ENCODE data around the gene HMGN1. TPM values are rescaled to one million over a fixed set of nuclear protein-coding genes. Genes with fewer than 3 reads are reported as not detected.

Gene HMGN1
- total and polyA plus RNA-seq, 2 donors from 2014 or later, result 174 to 205 TPM

- FAIRE-seq, result no peak
- intact Hi-C loops (cut with DNase I), result no loop called here
Measured at GRCh38 chr21:39307466-39307865, 41.4 kb downstream of the HMGN1 start.

GRCh38 chr21:39300587-39300986 is 48.3 kb downstream of the HMGN1 start:
- no peak for FAIRE-seq
- H3K36me3 ChIP-seq (ENCODE audit: control insufficient read depth in 2 of 3, insufficient read depth in 3 of 3, low read length in 3 of 3), result peaks cover 2 to 17% (median 5%) of the 10 kb centered on the region in 3 donors

More at GRCh38 chr21:39307466-39307865, 41.4 kb downstream of the HMGN1 start:
- Histone ChIP-seq H3K4me3 (ENCODE audit: low read length in 3 of 3) (no peak overlapping the region), H3K36me3 (ENCODE audit: control insufficient read depth in 2 of 3, insufficient read depth in 3 of 3, low read length in 3 of 3) (peaks cover 0 to 4% (median 0%) of the 10 kb centered on the region in 3 donors), H3K9ac (ENCODE audit: low read length in 3 of 3) (no peak overlapping the region), H3K27me3 (ENCODE audit: control insufficient read depth, insufficient read depth, low read length) (no peaks in the 10 kb centered on the region), H3K27ac (ENCODE audit: low read depth in 2 of 2, low read length in 2 of 2) (no peak overlapping the region), H3K9me3 (ENCODE audit: control insufficient read depth in 2 of 3, insufficient read depth in 1 of 3, low read length in 3 of 3) (no peaks in the 10 kb centered on the region), H3K4me1 (ENCODE audit: control insufficient read depth in 2 of 3, insufficient read depth in 2 of 3, low read depth in 1 of 3, low read length in 3 of 3) (peaks cover 3 to 10% (median 3%) of the 10 kb centered on the region in 3 donors)
- no peak for TF ChIP-seq CTCF (IDR thresholded peaks at IDR 0.05; ENCODE audit: borderline replicate concordance, extremely low read depth, insufficient read depth)
- DNase-seq, result no peak

GRCh38 chr21:39296891-39297290 is 52.0 kb downstream of the HMGN1 start:
- no peak for TF ChIP-seq CTCF (IDR thresholded peaks at IDR 0.05; ENCODE audit: borderline replicate concordance, extremely low read depth, insufficient read depth)
- Histone ChIP-seq H3K4me3 (ENCODE audit: low read length in 3 of 3) (no peak overlapping the region), H3K27me3 (ENCODE audit: control insufficient read depth, insufficient read depth, low read length) (no peaks in the 10 kb centered on the region), H3K9me3 (ENCODE audit: control insufficient read depth in 2 of 3, insufficient read depth in 1 of 3, low read length in 3 of 3) (peaks cover 0 to 3% (median 1%) of the 10 kb centered on the region in 3 donors), H3K36me3 (ENCODE audit: control insufficient read depth in 2 of 3, insufficient read depth in 3 of 3, low read length in 3 of 3) (peaks cover 2 to 34% (median 11%) of the 10 kb centered on the region in 3 donors), H3K4me1 (ENCODE audit: control insufficient read depth in 2 of 3, insufficient read depth in 2 of 3, low read depth in 1 of 3, low read length in 3 of 3) (no peaks in the 10 kb centered on the region), H3K9ac (ENCODE audit: low read length in 3 of 3) (no peak overlapping the region), H3K27ac (ENCODE audit: low read depth in 2 of 2, low read length in 2 of 2) (no peak overlapping the region)
- FAIRE-seq, result no peak
- intact Hi-C loops (cut with DNase I), result no loop called here
- no peak for DNase-seq

More at GRCh38 chr21:39300587-39300986, 48.3 kb downstream of the HMGN1 start:
- intact Hi-C loops (cut with DNase I), result no loop called here
- Histone ChIP-seq H3K27me3 (ENCODE audit: control insufficient read depth, insufficient read depth, low read length) (no peaks in the 10 kb centered on the region), H3K4me3 (ENCODE audit: low read length in 3 of 3) (no peak overlapping the region), H3K4me1 (ENCODE audit: control insufficient read depth in 2 of 3, insufficient read depth in 2 of 3, low read depth in 1 of 3, low read length in 3 of 3) (no peaks in the 10 kb centered on the region), H3K9ac (ENCODE audit: low read length in 3 of 3) (no peak overlapping the region), H3K9me3 (ENCODE audit: control insufficient read depth in 2 of 3, insufficient read depth in 1 of 3, low read length in 3 of 3) (peaks cover 0 to 3% (median 1%) of the 10 kb centered on the region in 3 donors), H3K27ac (ENCODE audit: low read depth in 2 of 2, low read length in 2 of 2) (no peak overlapping the region)
- DNase-seq, result no peak
- TF ChIP-seq CTCF (IDR thresholded peaks at IDR 0.05; ENCODE audit: borderline replicate concordance, extremely low read depth, insufficient read depth), result no peak

Other genes with a start within 250 kb of the HMGN1 start
- 25.9 TPM for gene PSMG1, start 165.6 kb downstream of the HMGN1 start, total RNA-seq
- 50.8 TPM for gene PSMG1, start 165.6 kb downstream of the HMGN1 start, polyA plus RNA-seq (ENCODE audit: insufficient read depth, low read depth, low replicate concordance)
- 43.9 TPM for gene BRWD1, start 35.5 kb downstream of the HMGN1 start, total RNA-seq
- gene BRWD1, start 35.5 kb downstream of the HMGN1 start, polyA plus RNA-seq (ENCODE audit: insufficient read depth, low read depth, low replicate concordance), result 9.1 TPM
- 4.3 TPM for gene LCA5L, start 96.7 kb upstream of the HMGN1 start, total RNA-seq
- 3.8 TPM for gene LCA5L, start 96.7 kb upstream of the HMGN1 start, polyA plus RNA-seq (ENCODE audit: insufficient read depth, low read depth, low replicate concordance)
- gene SH3BGR, start 102.9 kb upstream of the HMGN1 start, total RNA-seq, result 4.0 TPM
- gene SH3BGR, start 102.9 kb upstream of the HMGN1 start, polyA plus RNA-seq (ENCODE audit: insufficient read depth, low read depth, low replicate concordance), result 12.2 TPM